ENCODE data around the gene CHRD.

The CHRD gene

GRCh38 chr3:184439096-184439495 lies 59.2 kb downstream of the CHRD start:
- peak overlapping the region; percentile 21; the same call in 1 of the 2 replicates for H3K27ac ChIP-seq
- TF ChIP-seq ZFX (IDR thresholded peaks at IDR 0.05) (no peak), CTCF (conservative IDR thresholded peaks at IDR 0.05) (no peak)
